Measurements from ENCODE around the gene STH.

The STH gene

DNA sequence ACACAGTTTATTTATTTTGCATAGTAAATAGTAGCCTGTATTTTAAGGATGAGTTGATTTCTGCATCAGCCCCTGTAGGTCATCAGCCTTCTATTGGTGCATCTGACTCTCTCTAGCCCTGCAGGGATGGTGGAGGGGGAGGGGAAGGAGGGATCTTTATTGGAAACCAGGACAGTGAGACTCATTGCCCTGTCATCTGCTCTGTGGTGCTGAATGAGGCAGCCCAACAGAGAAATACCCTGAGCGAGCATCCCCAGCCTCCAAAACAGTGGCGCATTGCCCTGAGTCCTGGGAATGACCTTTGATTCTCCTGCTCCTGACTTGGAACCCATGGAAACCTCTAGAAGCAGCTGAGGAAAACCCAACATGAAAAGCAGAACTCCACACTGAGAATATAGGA is 45.5 kb upstream of the STH start:
- Histone ChIP-seq H3K27me3 (ENCODE audit: control insufficient read depth, low read length) (peaks cover 32% of the 10 kb centered on the region), H3K4me3 (ENCODE audit: low read length) (no peak overlapping the region), H3F3A (ENCODE audit: control insufficient read depth, insufficient read depth) (no peaks in the 10 kb centered on the region), H3K36me3 (ENCODE audit: control insufficient read depth, low read length) (no peaks in the 10 kb centered on the region), H3K4me1 (ENCODE audit: control insufficient read depth, low read length) (peaks cover 10% of the 10 kb centered on the region), H3K27ac (ENCODE audit: low read depth, low read length) (no peak overlapping the region), H3K4me2 (ENCODE audit: low read length) (no peak overlapping the region), H3K9me3 (ENCODE audit: control insufficient read depth, insufficient read depth, low read length) (no peaks in the 10 kb centered on the region), H3K9me2 (replicated peaks; ENCODE audit: control insufficient read depth, low read length) (no peaks in the 10 kb centered on the region), H3K79me2 (ENCODE audit: control insufficient read depth, low read length) (no peaks in the 10 kb centered on the region), H4K20me1 (ENCODE audit: control insufficient read depth, insufficient read depth, low read depth, low read length) (no peaks in the 10 kb centered on the region; the same call in 1 of the 2 replicates)
- TF ChIP-seq CTCF (IDR thresholded peaks at IDR 0.05; ENCODE audit: low read depth, low read length, poor library complexity, severe bottlenecking) (no peak), EZH2phosphoT487 (IDR thresholded peaks at IDR 0.05; ENCODE audit: borderline replicate concordance, low read length) (no peak)

DNA sequence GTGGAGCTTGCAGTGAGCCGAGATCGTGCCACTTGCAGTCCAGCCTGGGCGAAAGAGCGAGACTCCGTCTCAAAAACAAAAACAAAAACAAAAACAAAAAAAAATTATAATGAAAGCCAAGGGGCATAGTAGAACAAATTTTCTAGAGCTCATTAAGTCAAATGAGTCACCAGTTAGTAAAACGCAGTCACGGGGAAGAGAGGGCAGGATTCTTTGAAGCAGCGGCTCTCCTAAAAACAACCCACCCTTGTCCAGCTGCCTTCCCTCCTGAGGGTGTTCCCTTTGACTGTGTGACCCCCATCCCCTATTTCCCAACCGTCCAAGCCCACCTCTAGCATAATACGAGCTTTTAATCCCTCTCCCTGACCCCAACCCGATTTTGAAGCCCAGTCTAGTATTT is 44.1 kb upstream of the STH start:
- Histone ChIP-seq H3K27ac (ENCODE audit: low read depth, low read length) (no peak overlapping the region), H3K4me2 (ENCODE audit: low read length) (no peak overlapping the region), H3K27me3 (ENCODE audit: control insufficient read depth, low read length) (peaks cover 23% of the 10 kb centered on the region), H3K9me2 (replicated peaks; ENCODE audit: control insufficient read depth, low read length) (no peaks in the 10 kb centered on the region), H3K4me1 (ENCODE audit: control insufficient read depth, low read length) (no peaks in the 10 kb centered on the region), H3F3A (ENCODE audit: control insufficient read depth, insufficient read depth) (no peaks in the 10 kb centered on the region), H3K9me3 (ENCODE audit: control insufficient read depth, insufficient read depth, low read length) (no peaks in the 10 kb centered on the region), H3K36me3 (ENCODE audit: control insufficient read depth, low read length) (no peaks in the 10 kb centered on the region), H3K4me3 (ENCODE audit: low read length) (no peak overlapping the region), H3K79me2 (ENCODE audit: control insufficient read depth, low read length) (no peaks in the 10 kb centered on the region), H4K20me1 (ENCODE audit: control insufficient read depth, insufficient read depth, low read depth, low read length) (no peaks in the 10 kb centered on the region; the same call in 1 of the 2 replicates)
- no peak for TF ChIP-seq EZH2phosphoT487 (IDR thresholded peaks at IDR 0.05; ENCODE audit: borderline replicate concordance, low read length)
- no peak for TF ChIP-seq CTCF (IDR thresholded peaks at IDR 0.05; ENCODE audit: low read depth, low read length, poor library complexity, severe bottlenecking)

DNA sequence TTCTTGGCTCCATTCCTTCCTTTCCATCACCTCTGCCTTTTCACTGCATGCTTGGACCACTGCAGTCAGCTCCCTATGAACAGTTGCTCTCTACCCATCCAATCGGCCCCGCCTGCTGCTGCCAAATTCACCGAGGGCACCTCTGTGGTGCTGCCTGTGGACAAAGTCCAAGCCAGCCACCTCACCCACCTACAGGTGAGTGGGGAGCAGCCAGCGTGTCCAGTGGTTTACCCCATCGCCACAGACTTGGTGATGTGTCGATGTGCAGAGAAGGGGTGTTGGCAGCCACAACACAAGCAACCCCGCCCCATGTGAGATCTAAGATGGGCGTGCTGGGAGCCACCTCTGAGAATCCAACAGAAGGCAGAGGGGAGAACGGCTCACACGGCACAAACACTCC is 43.7 kb upstream of the STH start:
- no peaks in the 10 kb centered on the region for H3K9me2 ChIP-seq (replicated peaks; ENCODE audit: control insufficient read depth, low read length)
- H3K9me3 ChIP-seq (ENCODE audit: control insufficient read depth, insufficient read depth, low read length) = no peaks in the 10 kb centered on the region
- H3K27me3 ChIP-seq (ENCODE audit: control insufficient read depth, low read length) = peaks cover 19% of the 10 kb centered on the region
- no peaks in the 10 kb centered on the region for H3K4me1 ChIP-seq (ENCODE audit: control insufficient read depth, low read length)
- H3F3A ChIP-seq (ENCODE audit: control insufficient read depth, insufficient read depth) = no peaks in the 10 kb centered on the region
- no peak overlapping the region for H3K4me2 ChIP-seq (ENCODE audit: low read length)
- no peaks in the 10 kb centered on the region for H3K79me2 ChIP-seq (ENCODE audit: control insufficient read depth, low read length)
- no peak overlapping the region for H3K4me3 ChIP-seq (ENCODE audit: low read length)
- H3K36me3 ChIP-seq (ENCODE audit: control insufficient read depth, low read length) = no peaks in the 10 kb centered on the region
- no peak overlapping the region for H3K27ac ChIP-seq (ENCODE audit: low read depth, low read length)
- TF ChIP-seq CTCF (IDR thresholded peaks at IDR 0.05; ENCODE audit: low read depth, low read length, poor library complexity, severe bottlenecking) = no peak
- no peak for TF ChIP-seq EZH2phosphoT487 (IDR thresholded peaks at IDR 0.05; ENCODE audit: borderline replicate concordance, low read length)
- H4K20me1 ChIP-seq (ENCODE audit: control insufficient read depth, insufficient read depth, low read depth, low read length) = no peaks in the 10 kb centered on the region; the same call in 1 of the 2 replicates
